Keratinocyte (primary cell): ENCODE results near the gene PLEKHG5.

Experiments
- CTCF ChIP-seq, 3 experiments: IDR thresholded peaks in 1 of 3; conservative IDR thresholded peaks in 1 of 3; optimal IDR thresholded peaks in 1 of 3; 2 replicates in 2 of 3; 3 replicates in 1 of 3; pipeline versions ENCODE3 to v1.5.1; 2011; ENCODE audit warnings: low read length in 3 of 3, mild to moderate bottlenecking in 3 of 3, moderate library complexity in 2 of 3, control low read depth in 1 of 3, inconsistent platforms in 1 of 3; ENCODE audit not compliant: insufficient read depth in 2 of 3; ENCODE audit errors: extremely low read depth in 1 of 3
- EZH2 ChIP-seq: IDR thresholded peaks from one replicate; pipeline ENCODE4 v1.6.1; 2012; ENCODE audit warnings: inconsistent platforms, mild to moderate bottlenecking, low read length, moderate library complexity

DNA sequence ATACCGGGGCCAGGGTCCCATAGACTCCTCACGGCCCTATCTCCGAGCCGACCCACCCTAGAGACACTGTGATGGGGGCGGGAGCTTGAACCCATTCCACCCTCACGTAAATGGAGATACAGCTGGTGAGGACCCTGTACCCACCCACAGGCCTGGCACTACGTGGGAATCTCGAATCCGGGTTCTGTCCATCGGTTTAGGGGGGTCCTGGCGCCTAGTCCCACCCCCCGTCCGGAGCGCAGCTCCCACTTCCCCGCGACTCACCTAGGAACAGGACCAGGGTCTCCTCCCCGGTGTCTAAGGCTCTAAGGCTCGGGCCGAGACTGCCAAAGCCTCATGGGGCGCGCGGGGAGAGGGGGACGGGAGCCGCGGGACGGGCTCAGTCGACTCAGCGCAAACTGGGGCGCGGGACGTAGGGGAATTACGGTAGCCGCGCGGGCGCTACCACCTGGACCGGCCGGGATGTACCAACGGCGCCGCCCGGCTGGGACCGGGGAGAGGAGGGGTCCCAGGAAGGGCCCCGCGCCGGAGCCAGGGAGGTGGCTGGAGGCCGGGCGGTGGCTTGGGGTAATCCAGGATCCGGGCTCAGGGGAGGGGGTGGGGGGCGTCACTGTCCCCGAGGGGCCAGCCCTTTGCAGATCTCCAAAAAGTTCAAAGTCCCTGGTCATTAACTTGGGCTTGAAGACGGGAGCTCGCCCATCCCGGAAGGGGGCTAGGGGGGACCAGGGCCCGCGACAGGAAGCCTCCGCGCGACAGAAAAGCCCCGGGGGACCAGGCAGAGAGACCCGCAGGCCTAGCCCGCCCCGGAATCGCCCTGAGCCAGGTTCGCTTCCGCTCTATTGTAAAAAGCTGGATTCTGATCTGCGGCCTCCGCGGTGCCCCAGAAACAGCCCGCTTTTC is 1.0 kb downstream of the PLEKHG5 start:
- TF ChIP-seq EZH2 (no peak), CTCF (optimal IDR thresholded peaks at IDR 0.05 in 1 of 3, IDR thresholded peaks at IDR 0.05 in 1 of 3, conservative IDR thresholded peaks at IDR 0.05 in 1 of 3; ENCODE audit: extremely low read depth in 1 of 3, insufficient read depth in 2 of 3, low read length in 3 of 3) (no peak)
